ENCODE measurements around the gene CACNB4.
"Not testable (repeated sequence)": the region's sequence is repeated elsewhere in the genome, so short reads cannot be mapped to it uniquely, and the experiment has no call there.

The CACNB4 gene

DNA sequence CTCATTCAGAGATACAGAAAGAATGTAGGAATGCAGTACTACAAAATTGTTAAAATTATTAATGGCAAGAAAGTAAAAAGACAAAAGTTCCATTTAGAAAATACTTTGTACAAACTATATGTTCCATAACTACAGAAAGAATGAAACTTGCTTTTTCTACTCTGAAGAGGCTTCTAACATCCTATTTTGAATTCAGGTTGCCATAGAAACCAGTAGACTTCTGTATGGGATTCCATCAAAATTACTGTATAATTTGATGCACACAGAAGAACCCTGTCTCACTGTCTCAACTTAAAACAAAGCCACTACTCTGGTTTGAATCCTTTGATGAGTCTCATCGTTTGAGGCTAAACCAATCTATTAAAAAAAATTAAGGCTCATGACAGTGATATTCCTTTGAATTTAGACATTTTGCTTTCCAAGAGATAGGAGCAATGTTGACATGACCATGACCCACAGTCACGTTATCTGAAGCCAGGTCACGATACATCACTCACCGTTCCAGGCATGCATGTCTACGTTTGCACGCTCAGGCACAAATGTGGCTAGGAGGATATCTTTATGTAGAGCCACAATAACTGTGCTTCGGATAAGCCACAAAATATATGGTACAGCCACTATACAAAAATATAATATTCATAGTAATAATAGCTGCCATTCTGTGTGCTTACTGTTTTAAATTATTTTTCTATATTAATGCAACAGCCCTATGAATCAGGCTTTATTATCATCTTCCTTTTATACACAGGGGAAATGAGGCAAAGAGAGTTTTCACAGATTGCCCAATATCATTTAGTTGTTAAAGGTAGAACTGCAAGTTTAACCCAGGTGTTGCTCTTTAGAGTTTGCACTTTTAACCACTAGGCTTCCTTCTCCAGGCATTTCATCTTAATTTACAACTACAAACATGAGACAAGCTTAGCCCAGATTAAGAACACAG, 82.4 kb downstream of the CACNB4 start:
- ATAC-seq (ENCODE audit: low read depth): no peak
- no peak for DNase-seq (ENCODE audit: low spot score)
- H3K27ac ChIP-seq (ENCODE audit: poor library complexity, severe bottlenecking): no peak overlapping the region
- TF ChIP-seq, protein P1, sequence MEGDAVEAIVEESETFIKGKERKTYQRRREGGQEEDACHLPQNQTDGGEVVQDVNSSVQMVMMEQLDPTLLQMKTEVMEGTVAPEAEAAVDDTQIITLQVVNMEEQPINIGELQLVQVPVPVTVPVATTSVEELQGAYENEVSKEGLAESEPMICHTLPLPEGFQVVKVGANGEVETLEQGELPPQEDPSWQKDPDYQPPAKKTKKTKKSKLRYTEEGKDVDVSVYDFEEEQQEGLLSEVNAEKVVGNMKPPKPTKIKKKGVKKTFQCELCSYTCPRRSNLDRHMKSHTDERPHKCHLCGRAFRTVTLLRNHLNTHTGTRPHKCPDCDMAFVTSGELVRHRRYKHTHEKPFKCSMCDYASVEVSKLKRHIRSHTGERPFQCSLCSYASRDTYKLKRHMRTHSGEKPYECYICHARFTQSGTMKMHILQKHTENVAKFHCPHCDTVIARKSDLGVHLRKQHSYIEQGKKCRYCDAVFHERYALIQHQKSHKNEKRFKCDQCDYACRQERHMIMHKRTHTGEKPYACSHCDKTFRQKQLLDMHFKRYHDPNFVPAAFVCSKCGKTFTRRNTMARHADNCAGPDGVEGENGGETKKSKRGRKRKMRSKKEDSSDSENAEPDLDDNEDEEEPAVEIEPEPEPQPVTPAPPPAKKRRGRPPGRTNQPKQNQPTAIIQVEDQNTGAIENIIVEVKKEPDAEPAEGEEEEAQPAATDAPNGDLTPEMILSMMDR (IDR thresholded peaks at IDR 0.05; ENCODE audit: poor library complexity, severe bottlenecking): no peak
- H3K27me3 ChIP-seq (ENCODE audit: insufficient read depth, poor library complexity, severe bottlenecking): peaks cover 2% of the 10 kb centered on the region
- no peaks in the 10 kb centered on the region for H3K9me3 ChIP-seq (ENCODE audit: severe bottlenecking)
- H3K4me1 ChIP-seq (ENCODE audit: insufficient read depth, poor library complexity, severe bottlenecking): no peaks in the 10 kb centered on the region
- H3K36me3 ChIP-seq (ENCODE audit: low read depth): no peaks in the 10 kb centered on the region
- no peak overlapping the region for H3K4me3 ChIP-seq (ENCODE audit: severe bottlenecking)

DNA sequence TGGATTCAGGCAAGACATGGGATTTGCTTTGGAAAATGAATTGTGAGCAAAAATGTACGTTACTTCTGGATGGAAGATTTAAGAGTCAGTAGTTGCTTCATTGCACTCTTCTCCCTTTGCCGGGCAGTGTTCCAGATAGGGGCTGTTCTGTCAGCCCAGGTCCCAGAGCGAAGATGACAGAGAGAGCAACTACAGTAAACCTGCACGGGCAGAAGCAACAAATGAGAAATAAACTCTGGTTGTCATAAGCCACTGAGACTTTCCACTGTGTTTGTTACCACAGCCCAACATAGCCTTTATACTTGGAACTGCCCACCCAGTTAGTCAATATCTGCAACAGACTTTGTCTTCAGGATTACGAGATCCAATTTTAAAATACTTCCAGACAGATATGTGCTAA, 83.3 kb downstream of the CACNB4 start:
- H3K27me3 ChIP-seq (ENCODE audit: insufficient read depth, poor library complexity, severe bottlenecking): peaks cover 2% of the 10 kb centered on the region
- H3K27ac ChIP-seq (ENCODE audit: poor library complexity, severe bottlenecking): no peak overlapping the region
- H3K9me3 ChIP-seq (ENCODE audit: severe bottlenecking): no peaks in the 10 kb centered on the region
- H3K4me1 ChIP-seq (ENCODE audit: insufficient read depth, poor library complexity, severe bottlenecking): no peaks in the 10 kb centered on the region
- TF ChIP-seq, protein P1 (IDR thresholded peaks at IDR 0.05; ENCODE audit: poor library complexity, severe bottlenecking): no peak
- H3K4me3 ChIP-seq (ENCODE audit: severe bottlenecking): no peak overlapping the region
- H3K36me3 ChIP-seq (ENCODE audit: low read depth): no peaks in the 10 kb centered on the region
- ATAC-seq (ENCODE audit: low read depth) (no peak), DNase-seq (ENCODE audit: low spot score) (no peak)

DNA sequence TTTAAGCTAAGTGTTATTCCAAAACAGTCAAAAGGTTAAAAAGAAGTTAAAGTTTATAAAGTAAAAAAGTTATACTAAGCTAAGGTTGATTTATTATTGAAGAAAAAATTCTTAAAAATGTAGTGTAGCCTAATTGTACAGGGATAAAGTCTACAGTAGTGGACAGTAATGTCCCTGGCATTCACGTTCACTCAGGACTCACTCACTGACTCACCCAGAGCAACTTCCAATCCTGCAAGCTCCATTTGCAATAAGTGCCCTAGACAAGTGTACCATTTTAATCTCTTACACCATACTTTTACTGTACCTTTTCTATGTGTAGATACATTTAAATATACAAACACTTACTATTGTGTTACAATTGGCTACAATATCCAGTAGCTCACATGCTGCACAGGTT, 86.1 kb downstream of the CACNB4 start:
- Histone ChIP-seq H3K4me1 (ENCODE audit: insufficient read depth, poor library complexity, severe bottlenecking) (no peaks in the 10 kb centered on the region), H3K27ac (ENCODE audit: poor library complexity, severe bottlenecking) (no peak overlapping the region), H3K9me3 (ENCODE audit: severe bottlenecking) (no peaks in the 10 kb centered on the region), H3K27me3 (ENCODE audit: insufficient read depth, poor library complexity, severe bottlenecking) (no peaks in the 10 kb centered on the region), H3K36me3 (ENCODE audit: low read depth) (no peaks in the 10 kb centered on the region), H3K4me3 (ENCODE audit: severe bottlenecking) (no peak overlapping the region)
- peak; percentile 41; the same call in 1 of the 3 replicates for ATAC-seq (ENCODE audit: low read depth)
- DNase-seq (ENCODE audit: low spot score): no peak
- TF ChIP-seq, protein P1 (IDR thresholded peaks at IDR 0.05; ENCODE audit: poor library complexity, severe bottlenecking): no peak

DNA sequence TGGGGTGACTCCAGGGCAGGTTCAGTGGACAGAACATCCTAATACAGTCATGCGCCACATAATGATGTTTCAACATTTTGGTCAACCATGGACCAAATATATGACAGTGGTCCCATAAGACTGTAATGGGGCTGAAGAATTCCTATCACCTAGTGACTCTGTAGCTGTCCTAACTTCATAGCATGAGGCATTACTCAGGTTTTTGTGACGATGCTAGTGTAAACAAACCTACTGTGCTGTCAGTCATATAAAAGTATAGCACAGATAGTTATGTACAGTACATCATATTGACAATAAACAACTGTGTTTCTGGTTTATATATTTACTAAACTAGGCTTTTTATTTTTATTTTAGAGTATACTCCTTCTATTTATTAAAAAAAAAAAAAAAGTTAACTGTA, 87.1 kb downstream of the CACNB4 start:
- H3K27me3 ChIP-seq (ENCODE audit: insufficient read depth, poor library complexity, severe bottlenecking): no peaks in the 10 kb centered on the region
- TF ChIP-seq, protein P1 (IDR thresholded peaks at IDR 0.05; ENCODE audit: poor library complexity, severe bottlenecking): no peak
- DNase-seq (ENCODE audit: low spot score) (no peak), ATAC-seq (ENCODE audit: low read depth) (no peak)
- no peak overlapping the region for H3K4me3 ChIP-seq (ENCODE audit: severe bottlenecking)
- no peaks in the 10 kb centered on the region for H3K36me3 ChIP-seq (ENCODE audit: low read depth)
- no peak overlapping the region for H3K27ac ChIP-seq (ENCODE audit: poor library complexity, severe bottlenecking)
- no peaks in the 10 kb centered on the region for H3K4me1 ChIP-seq (ENCODE audit: insufficient read depth, poor library complexity, severe bottlenecking)
- H3K9me3 ChIP-seq (ENCODE audit: severe bottlenecking): no peaks in the 10 kb centered on the region

DNA sequence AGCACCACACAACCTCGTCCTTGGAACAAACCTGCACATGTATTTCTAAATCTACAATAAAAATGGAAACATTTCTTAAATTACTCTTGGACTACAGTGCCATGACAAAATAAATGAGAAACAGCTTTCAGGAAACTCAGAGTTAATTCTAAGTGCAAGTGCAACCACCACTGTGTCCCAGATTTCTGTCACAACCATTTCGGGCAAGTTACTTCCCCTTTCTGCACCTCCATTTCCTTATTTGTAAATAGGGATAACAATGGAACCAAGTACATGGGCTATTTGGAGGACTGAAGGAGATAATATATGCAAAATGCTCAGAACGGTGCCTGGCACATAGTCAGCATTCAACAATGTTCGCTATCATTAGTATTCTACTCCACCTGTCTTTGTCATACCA, 93.2 kb downstream of the CACNB4 start:
- TF ChIP-seq, protein P1 (IDR thresholded peaks at IDR 0.05; ENCODE audit: poor library complexity, severe bottlenecking): no peak
- Histone ChIP-seq H3K4me3 (ENCODE audit: severe bottlenecking) (no peak overlapping the region), H3K27me3 (ENCODE audit: insufficient read depth, poor library complexity, severe bottlenecking) (no peaks in the 10 kb centered on the region), H3K4me1 (ENCODE audit: insufficient read depth, poor library complexity, severe bottlenecking) (no peaks in the 10 kb centered on the region), H3K9me3 (ENCODE audit: severe bottlenecking) (no peaks in the 10 kb centered on the region), H3K36me3 (ENCODE audit: low read depth) (no peaks in the 10 kb centered on the region), H3K27ac (ENCODE audit: poor library complexity, severe bottlenecking) (no peak overlapping the region)
- no peak for DNase-seq (ENCODE audit: low spot score)
- ATAC-seq (ENCODE audit: low read depth): no peak

DNA sequence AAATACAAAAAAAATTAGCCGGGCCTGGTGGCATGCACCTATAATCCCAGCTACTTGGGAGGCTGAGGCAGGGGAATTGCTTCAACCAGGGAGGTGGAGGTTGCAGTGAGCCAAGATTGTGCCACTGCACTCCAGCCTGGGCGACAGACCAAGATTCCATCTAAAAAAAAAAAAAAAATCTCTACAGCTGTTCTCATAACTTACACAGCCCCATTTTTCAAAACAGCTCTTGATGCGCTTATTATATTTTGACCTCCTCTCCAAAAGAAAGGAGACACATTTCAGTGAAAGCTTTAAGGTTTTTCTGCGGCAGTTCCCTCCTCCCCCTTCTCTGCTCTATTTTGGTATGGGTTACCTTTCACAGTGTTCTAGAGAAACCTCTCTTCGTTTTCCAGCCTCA, 95.6 kb downstream of the CACNB4 start:
- not testable (repeated sequence) for H3K27ac ChIP-seq (ENCODE audit: poor library complexity, severe bottlenecking); H3K9me3 ChIP-seq (ENCODE audit: severe bottlenecking); H3K27me3 ChIP-seq (ENCODE audit: insufficient read depth, poor library complexity, severe bottlenecking); H3K4me3 ChIP-seq (ENCODE audit: severe bottlenecking); H3K4me1 ChIP-seq (ENCODE audit: insufficient read depth, poor library complexity, severe bottlenecking); H3K36me3 ChIP-seq (ENCODE audit: low read depth); DNase-seq (ENCODE audit: low spot score); ATAC-seq (ENCODE audit: low read depth)
